Measurements from ENCODE around the gene SLC12A5.
"Not testable (repeated sequence)": the region's sequence is repeated elsewhere in the genome, so short reads cannot be mapped to it uniquely, and the experiment has no call there.

Gene SLC12A5

DNA sequence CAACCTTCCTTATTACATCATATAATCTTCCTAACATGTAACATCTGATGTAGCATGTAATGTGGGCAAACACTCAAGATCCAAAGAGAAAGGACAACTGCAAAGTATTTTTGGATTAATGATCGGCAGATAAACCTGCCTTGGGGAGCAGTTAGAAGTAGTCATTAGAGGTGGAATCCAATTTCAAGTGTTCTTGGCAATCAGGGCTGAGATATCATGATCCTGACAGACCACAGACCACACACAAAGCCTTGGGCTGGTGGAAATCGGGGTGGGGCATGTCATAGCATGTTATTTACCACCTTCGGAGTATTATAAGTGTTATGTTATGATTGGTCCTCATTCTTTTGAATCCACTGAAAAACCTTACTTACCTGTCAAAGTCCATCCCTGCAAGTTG, 44.4 kb downstream of the SLC12A5 start:
- peak; percentile 38 for FAIRE-seq
- DNase-seq (ENCODE audit: insufficient read length, low spot score), result no peak

DNA sequence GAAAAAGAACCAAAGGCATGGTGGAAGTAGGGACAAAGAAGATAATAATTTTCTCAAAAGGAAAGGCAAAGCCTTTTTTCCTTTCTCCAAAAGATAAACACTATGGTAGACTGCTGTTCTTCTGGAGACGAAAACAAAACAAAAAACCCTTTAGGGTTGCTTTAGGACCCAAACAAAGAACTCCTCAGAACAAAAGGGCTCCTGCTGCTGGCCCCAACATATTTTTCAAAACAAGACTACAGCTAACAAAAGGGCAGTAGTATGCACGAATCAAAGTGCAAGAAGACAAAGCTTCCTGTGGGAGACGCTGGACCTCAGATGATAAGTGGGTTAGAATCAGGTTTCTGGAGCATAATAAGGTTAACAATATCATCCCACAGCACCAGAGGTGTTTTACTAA, 45.0 kb downstream of the SLC12A5 start:
- DNase-seq (ENCODE audit: insufficient read length, low spot score) (no peak), FAIRE-seq (no peak)

DNA sequence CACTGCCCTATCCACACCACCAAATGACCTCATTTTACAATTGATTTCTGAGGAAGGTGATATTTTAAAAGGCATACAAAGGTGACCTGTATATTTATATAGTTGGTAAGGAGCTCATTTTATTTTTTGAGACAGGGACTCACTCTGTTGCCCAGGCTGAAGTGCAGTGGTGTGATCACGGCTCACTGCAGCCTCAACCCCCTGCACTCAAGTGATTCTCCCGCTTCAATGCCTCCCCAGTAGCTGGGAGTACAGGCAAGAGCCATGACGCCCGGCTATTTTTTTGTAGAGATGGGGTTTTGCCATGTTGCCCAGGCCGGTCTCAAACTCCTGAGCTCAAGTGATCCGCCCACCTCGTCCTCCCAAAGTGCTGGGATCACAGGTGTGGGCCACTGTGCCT, 47.8 kb downstream of the SLC12A5 start:
- DNase-seq (ENCODE audit: insufficient read length, low spot score) (no peak), FAIRE-seq (no peak)

- FAIRE-seq, result peak; percentile 88
These were observed 48.8 kb downstream of the SLC12A5 start for GRCh38 chr20:46077642-46078305.

GRCh38 chr20:46078954-46079353, 49.9 kb downstream of the SLC12A5 start:
- no peak for DNase-seq (ENCODE audit: insufficient read length, low spot score)
- FAIRE-seq, result peak; percentile 72

More at GRCh38 chr20:46077642-46078305, 48.8 kb downstream of the SLC12A5 start:
- DNase-seq (ENCODE audit: insufficient read length, low spot score), result no peak

GRCh38 chr20:46081074-46081473, 52.1 kb downstream of the SLC12A5 start:
- FAIRE-seq (no peak), DNase-seq (ENCODE audit: insufficient read length, low spot score) (no peak)

GRCh38 chr20:46083101-46083500, 54.1 kb downstream of the SLC12A5 start:
- FAIRE-seq, result no peak
- DNase-seq (ENCODE audit: insufficient read length, low spot score), result no peak

DNA sequence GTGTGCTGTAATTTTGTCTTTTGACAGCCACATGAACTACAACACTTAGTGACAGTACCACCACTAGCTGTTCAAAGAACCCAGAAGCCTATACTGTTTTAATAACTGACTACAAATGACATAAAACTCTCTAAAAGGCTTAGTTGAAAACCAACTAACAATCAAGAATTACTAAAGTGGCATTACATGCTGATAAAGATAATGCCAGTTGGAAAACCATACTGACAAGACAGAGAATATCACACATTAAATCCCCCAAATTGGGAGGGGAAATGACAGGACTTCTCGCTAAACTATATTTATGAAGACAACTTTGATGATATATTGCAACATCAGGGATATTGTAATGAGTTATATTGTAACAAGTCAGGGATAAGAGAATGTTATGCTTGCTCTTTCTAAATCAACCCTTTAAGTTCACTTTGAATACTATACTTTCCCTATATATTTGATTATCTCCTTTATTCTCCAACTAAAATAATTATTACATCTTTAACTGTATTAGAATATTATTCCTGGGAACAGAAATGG, 54.6 kb downstream of the SLC12A5 start:
- no peak for FAIRE-seq

DNA sequence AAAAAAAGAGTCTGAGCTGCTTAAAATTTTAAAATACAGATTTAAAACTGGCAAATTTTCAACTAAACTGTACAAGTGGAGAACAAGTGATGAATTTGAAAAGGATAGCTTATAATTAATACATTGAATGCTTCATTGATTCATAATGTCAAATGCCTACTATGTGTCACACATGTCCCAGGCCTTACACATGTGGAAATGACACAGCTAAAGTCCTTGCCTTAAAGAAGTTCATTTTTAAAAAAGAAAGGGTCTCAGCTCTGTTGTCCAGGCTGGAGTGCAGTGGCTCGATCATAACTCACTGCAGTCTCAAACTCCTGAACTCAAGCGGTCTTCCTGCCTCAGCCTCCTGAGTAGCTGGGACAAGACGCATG, 55.8 kb downstream of the SLC12A5 start:
- no peak for DNase-seq (ENCODE audit: insufficient read length, low spot score)
- no peak for FAIRE-seq

More for the DNA sequence above, 54.6 kb downstream of the SLC12A5 start:
- no peak for DNase-seq (ENCODE audit: insufficient read length, low spot score)

- DNase-seq (ENCODE audit: insufficient read length, low spot score) (peak; percentile 43), FAIRE-seq (peak; percentile 90)
These were observed 56.3 kb downstream of the SLC12A5 start for GRCh38 chr20:46085179-46085851.

DNA sequence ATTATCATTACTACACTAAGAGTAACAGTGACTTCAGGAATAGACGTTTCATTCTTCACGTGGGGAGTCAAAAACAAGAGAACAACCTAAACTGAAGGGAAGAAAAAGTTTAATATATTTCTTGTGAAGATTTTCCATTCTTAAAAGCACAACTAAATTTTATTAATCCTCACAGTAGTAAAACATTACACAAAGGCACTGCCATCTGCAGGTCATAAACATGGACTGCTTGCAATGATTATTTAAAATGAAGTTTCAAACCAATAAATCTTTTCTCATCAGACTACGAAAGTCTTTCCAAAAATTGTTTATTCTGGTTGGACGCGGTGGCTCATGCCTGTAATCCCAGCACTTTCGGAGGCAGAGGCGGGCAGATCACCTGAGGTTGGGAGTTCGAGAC, 58.1 kb downstream of the SLC12A5 start:
- FAIRE-seq (no peak), DNase-seq (ENCODE audit: insufficient read length, low spot score) (no peak)

DNA sequence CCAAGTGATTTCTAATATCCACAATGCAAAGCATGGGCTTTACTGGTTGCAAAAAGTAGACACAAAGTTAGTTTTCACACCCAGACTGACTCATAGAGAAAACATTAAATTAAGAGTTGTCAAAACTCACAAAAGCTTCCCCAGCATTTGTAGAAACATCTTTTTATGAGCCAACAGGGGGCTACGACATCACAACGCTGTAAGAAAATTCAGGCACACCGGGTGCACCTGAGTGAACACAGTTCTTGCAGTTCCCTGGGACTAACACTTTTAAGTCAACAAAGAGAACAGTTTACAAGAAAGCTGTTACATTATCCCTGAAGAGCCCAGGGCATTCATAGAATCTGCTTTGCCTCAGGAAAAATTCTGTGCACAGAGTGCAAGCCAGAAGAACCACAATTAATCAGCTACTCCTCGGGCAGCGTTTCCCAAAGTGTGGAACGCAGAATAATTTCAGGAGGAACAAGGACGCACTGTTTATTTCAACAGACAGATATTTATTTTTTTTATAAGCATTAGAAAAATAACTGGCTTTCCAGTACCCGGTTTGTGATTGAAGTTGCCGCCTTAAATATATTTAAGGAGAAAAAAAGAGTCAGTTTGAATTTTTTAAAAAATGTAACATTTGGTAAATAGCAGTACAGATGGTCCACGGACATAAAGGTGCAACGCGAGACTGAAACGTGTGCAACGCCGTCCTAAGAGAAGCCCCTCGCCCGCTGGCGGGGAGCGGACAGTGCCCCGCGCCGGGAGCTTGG, 59.6 kb downstream of the SLC12A5 start:
- peak; percentile 34 for DNase-seq (ENCODE audit: insufficient read length, low spot score)
- no peak for FAIRE-seq

DNA sequence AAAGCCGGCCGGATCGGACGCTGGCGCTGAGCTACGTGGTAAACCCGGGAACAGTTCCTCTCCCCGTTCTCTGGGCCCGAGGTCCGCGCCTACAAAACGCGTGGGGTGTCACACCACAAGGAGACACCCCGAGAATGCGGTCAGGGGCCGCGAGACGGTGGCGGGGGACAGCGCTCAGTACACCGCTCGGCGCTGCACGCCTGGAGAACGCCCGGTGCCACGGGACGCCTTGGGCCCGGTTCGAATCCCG, 60.1 kb downstream of the SLC12A5 start:
- FAIRE-seq, result no peak
- DNase-seq (ENCODE audit: insufficient read length, low spot score), result no peak

- peak; percentile 100 for FAIRE-seq
- DNase-seq (ENCODE audit: insufficient read length, low spot score), result peak; percentile 100
These were observed 60.7 kb downstream of the SLC12A5 start, which contains the start of gene NCOA5 for GRCh38 chr20:46089417-46090388. Gene NCOA5, minus strand, starts transcription at chr20:46089962. Its CDS starts 10,538 bp downstream, at chr20:46079424.

GRCh38 chr20:46091622-46092535, 62.9 kb downstream of the SLC12A5 start:
- not testable (repeated sequence) for DNase-seq (ENCODE audit: insufficient read length, low spot score); FAIRE-seq

- FAIRE-seq (no peak), DNase-seq (ENCODE audit: insufficient read length, low spot score) (no peak)
These were observed 64.5 kb downstream of the SLC12A5 start for GRCh38 chr20:46093531-46093930.

DNA sequence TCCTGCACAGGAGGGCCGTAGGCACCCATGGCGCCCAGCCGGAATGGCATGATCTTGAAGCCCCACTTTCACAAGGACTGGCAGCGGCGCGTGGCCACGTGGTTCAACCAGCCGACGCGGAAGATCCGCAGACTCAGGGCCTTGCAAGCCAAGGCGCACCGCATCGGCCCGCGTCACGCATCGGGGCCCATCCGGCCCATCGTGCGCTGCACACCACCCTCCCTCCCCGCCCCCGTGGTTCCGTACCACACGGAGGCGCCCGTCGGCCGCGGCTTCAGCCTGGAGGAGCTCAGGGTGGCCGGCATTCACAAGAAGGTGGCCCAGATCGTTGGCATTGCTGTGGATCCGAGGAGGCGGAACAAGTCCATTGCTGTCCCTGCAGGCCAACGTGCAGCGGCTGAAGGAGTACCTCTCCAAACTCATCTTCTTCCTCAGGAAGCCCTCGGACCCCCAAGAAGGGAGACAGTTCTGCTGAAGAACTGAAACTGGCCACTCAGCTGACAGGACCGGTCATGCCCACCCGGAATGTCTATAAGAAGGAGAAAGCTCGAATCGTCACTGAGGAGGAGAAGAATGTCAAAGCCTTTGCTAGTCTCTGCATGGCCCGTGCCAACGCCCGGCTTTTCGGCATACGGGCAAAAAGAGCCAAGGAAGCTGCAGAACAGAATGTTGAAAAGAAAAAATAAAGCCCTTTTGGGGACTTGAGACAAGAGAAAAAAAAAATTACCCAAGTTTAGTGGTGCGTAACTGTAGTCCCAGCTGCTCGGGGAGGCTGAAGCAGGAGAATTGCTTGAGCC, 70.7 kb downstream of the SLC12A5 start:
- DNase-seq (ENCODE audit: insufficient read length, low spot score) (no peak), FAIRE-seq (no peak)

- DNase-seq (ENCODE audit: insufficient read length, low spot score); FAIRE-seq: not testable (repeated sequence)
These were observed 71.4 kb downstream of the SLC12A5 start for GRCh38 chr20:46100444-46100843.

DNA sequence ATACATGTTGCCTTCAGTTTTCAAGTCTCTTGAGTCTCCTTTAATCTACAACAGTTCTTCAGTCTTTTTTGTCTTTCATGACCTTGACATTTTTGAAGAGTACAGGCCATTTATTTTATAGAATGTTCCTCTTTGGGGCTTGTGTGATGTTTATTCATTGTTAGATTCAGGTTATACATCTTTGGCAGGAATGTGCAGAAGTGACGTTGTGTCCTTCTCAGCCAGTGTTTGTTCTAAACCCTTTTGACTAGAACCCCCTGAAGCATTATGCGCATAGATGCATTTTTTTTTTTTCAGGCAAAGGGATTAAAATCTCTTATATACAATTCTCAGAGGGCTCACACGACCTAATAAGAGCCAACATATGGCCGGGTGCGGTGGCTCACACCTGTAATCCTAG, 72.0 kb downstream of the SLC12A5 start:
- no peak for FAIRE-seq
- no peak for DNase-seq (ENCODE audit: insufficient read length, low spot score)

All from HTR-8/SVneo (cell line).